Pons (tissue), 1 donor: Measurements from ENCODE around the gene CDRT4.
"Not testable (repeated sequence)": the region's sequence is repeated elsewhere in the genome, so short reads cannot be mapped to it uniquely, and the experiment has no call there.

ENCODE experiments used
- DNase-seq: peaks from one replicate; pipeline ENCODE4 v3.0.0-alpha.2; 2016; ENCODE audit warnings: low spot score

CDRT4 gene

DNA sequence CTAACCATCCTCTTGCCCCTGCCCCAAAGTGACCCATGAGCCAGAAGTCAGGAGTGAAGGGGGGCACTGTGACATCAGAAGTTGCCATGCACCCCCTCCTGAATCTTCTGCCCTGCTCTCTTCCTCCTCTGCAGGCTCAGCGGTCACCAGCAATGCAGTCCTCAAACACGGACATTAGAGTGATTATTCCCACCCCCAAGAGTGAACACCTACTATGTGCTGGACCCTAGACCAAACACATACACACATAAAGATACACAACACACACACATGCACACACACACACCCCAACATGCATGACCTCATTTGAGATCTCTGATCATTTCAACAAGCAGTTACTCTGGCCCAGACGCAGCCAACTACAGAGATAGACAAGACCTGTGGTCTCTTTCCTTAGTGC, at the start of gene CDRT4:
CDRT4 (minus strand) TSS at position 30 of the 400 bp plus-strand sequence. CDS start 27,383 bp downstream, outside the sequence.
- no peak for DNase-seq

DNA sequence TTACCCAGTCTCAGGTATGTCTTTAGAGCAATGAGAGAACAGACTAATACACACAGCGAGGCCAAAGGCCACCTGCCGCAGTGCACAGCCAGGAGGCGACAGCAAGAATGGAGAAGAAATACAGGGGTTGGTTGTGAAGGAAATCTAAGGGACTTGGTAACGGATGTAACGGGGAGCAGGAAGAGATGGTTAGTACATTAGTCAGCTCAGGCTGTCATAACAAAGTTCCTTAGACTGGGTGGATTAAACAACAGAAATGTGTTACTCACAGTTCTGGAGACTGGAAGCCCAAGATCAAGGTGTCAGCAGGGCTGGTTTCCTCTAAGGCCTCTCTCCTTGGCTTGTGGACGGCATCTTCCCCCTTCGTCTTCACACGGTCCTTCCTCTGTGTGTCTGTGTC, 48.7 kb upstream of the CDRT4 start:
- no peak for DNase-seq

- DNase-seq, result no peak
These were observed 47.0 kb upstream of the CDRT4 start for GRCh38 chr17:15514469-15514868.

GRCh38 chr17:15513856-15514459, 46.5 kb upstream of the CDRT4 start:
- no peak for DNase-seq

DNA sequence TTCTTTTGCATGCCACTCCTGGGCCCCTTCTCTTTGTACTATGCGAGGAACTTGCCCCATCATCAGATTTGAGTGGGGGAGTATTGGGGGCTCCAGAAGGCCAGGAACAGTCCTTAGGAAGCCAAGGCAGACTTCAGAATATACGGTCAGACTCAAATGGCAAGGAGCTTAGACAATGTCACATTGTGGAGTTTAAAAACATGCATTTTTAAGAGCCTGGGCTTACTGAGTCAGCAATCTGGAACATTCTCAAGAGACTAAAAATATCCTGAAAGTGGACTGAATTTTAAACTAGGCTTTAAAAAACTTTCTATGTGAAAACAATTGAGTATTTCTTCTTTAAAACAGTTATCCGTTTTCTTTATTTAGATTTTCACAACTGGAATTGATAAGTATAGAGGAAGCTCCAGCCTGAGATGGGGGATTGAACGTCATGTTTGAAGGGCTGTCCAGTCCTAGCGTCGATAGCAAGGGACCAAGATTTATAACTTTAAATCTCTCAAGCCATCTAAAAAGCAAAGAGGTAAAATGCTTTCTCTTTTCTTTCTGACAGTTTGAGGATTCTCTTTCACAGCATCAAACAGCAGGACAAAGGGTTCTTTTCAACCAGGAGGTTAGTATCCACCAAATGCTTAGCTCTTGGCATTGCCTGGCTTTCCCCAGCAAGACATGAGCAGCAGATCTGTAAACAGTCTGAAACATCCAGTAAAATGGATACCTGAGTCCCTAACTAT, 45.8 kb upstream of the CDRT4 start:
- peak; percentile 93 for DNase-seq

GRCh38 chr17:15512071-15512709, 44.8 kb upstream of the CDRT4 start:
- DNase-seq, result peak; percentile 64

GRCh38 chr17:15511142-15511541, 43.7 kb upstream of the CDRT4 start:
- DNase-seq, result peak; percentile 89

DNA sequence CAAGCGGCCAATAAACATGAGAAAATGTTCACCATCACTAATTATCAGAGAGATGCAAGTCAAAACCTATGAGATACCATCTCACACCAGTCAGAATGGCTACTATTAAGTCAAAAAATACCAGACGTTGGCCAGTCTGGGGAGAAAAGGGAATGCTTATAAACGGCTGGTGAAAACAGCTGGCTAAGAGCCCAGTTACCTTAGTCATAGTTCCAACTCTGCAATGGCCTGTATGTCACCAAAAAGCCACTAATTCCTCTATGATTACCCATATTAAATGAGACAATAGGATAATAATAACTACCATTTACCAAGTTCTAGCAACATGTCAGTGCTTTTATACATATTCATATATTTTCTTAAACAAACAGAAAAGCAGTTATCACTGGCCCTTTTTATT, 42.9 kb upstream of the CDRT4 start:
- DNase-seq, result no peak

DNA sequence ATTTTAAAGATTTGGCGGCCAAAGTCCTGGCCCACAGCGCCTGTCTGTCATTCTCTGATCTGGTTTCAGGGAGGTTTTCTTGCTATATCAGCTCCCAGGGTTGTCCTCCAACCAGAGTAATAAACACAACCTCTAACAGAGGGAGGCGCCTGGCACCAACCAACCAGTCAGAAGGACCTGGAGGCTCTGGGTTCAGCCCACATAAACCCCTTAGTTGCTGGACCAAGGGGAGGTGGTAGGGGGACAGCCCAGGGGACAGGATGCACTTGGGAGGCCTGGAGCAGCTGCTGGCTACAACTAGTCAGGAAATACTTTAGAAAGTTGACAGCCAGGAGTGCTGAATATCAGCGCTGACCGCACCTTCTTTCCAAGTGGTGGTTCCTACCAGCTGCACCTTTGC, 41.7 kb upstream of the CDRT4 start:
- no peak for DNase-seq

DNA sequence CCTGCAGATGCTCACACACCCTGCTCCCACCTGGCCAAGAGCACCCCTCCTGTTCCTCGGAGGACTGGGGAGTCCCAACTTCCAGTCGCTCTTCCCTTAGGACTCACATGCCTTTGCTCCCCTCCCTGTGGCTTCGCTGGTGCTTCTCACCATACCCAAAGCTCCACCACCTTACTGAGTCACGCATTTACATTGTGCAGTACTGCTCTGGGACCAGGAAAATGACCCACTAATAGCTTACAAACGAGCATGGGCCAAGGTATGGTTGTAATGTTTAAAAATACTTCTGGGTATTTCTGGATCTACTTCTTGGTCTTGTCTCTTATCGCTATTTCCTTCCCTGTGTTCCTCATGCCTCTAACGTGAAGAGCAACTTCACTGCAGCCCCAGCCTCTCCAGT, 41.0 kb upstream of the CDRT4 start:
- no peak for DNase-seq

- no peak for DNase-seq
These were observed 40.5 kb upstream of the CDRT4 start for GRCh38 chr17:15507896-15508295.

DNA sequence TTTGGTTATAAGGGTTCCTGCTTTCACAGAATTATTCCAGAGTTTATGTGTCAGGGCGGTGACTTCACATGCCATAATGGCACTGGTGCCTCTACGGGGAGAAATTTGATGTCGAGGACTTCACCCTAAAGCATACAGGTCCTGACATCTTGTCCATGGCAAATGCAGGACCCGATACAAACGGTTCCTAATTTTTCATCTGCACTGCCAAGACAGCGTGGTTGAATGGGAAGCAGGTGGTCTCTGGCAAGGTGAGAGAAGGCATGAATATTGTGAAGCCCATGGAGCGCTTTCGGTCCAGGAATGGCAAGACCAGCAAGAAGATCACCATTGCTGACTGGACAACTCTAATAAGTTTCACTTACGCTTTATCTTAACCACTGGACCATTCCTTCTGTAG, 39.6 kb upstream of the CDRT4 start:
- no peak for DNase-seq

DNA sequence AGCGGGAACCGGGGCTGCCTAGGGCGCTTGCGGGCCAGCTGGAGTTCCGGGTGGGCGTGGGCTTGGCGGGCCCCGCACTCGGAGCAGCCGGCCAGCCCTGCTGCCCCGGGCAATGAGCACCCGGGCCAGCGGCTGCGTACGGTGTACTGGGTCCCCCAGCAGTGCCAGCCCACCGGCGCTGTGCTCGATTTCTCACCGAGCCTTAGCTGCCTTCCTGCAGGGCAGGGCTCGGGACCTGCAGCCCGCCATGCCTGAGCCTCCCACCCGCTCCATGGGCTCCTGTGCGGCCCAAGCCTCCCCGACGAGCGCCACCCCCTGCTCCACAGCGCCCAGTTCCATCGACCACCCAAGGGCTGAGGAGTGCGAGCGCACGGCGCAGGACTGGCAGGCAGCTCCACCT, 38.3 kb upstream of the CDRT4 start:
- DNase-seq, result not testable (repeated sequence)

- DNase-seq, result no peak
These were observed 36.3 kb upstream of the CDRT4 start for GRCh38 chr17:15503731-15504130.

DNA sequence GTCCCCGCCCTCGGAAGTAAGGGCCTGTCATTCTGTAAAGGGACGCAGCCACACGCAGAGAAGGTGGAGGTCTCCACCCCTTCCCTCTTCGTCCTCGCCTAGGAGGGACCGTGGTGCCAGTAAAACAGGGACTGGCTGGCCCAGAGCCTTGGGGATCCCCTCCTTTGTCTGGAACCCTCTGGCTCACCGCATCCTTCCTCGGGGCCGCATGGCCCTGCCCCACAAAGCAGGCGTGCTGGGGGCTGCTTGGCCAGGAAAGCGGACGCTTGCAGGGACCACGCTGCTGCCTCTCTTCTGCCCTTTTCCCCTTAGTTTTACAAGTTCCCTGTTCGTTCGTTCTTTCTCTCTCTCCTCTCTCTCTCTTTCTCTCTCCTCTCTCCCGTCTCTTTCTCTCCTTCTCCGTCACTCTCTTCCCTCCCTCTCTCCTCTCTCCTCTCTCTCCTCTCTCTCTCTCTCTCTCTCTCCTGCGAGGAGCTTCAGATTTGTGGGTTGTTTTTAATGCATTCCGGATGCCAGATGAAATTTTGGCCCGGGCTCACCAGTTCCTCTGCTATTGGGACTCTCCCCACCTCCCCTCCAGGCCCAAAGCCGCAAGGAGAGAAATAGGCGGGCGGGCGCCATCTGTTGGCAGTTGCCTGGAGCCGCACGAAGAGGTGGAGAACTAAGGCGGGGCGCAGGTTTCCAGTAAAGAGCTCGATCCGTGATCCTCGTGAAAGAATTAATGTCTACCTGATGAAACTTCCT, 35.1 kb upstream of the CDRT4 start:
- DNase-seq, result peak; percentile 89

GRCh38 chr17:15501793-15502192, 34.4 kb upstream of the CDRT4 start:
- no peak for DNase-seq

- no peak for DNase-seq
These were observed 33.9 kb upstream of the CDRT4 start for GRCh38 chr17:15501282-15501681.

- DNase-seq, result no peak
These were observed 30.7 kb upstream of the CDRT4 start for GRCh38 chr17:15498107-15498506.

DNA sequence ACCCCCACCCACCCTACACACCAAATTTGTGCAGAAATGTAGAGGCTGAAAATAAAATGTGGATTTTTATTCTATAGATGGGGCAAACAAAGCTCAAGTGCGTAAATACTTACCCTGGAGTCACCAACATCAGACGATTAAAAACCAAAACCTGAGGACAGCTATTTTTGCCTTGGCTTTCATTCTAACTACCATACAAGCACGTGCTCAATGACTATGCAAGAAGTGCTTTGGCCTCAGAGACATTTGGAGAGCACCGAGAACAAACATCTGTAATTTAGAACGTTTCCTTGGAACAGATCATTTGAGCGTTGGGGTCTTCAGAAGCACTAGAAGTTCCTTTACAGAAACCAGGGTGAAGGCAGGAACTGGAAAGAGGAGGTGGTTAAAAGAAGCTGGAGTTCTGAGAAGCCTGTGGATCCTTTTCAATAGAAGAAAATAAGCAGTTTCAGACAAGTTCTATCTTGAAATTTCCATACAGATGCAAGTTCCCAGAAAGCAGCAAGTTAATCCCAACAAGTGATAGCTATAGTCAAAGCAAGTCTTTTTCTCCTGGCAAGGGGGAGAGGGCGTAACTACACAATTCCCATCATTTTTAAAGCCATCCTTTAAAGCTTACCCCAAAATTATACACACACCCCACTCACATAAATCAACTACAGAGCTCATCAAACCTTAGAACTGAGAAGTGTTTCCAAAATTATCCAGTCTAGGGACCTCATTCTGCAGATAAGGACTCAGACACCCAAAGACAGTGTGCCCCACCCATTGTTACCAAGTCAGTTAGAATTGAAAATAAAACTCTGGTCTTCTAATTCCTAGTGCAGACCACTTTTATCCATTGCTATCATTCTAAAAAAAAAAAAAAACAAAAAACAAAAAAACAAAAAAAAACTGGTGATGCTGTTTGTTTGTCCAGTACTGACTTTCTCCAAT, 29.6 kb upstream of the CDRT4 start:
- DNase-seq, result no peak

DNA sequence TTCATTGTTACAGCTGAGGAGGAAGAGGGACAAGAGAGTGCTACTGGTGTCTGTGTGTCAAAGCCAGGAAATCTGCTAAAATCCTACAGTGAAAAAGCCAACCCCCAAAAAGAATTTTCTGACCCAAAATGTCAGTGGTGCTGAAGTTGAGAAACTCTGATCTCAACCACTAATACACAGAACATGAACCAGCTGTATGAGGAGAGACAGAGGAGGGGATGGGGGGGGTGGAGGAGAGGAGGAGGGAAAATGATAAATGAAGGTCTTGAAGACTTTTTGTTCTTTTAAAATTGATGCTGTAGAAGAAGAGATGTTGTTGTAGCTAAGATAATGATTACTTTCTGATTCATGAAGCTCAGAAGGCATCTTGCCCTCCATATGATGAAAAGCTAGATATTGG, 27.4 kb upstream of the CDRT4 start:
- DNase-seq, result no peak

GRCh38 chr17:15493693-15494035, 26.2 kb upstream of the CDRT4 start:
- DNase-seq, result no peak
